Bone marrow (tissue), 2 donors: Measurements from ENCODE around the gene KCNMA1.

Source experiments
- DNase-seq, 2 donors: peaks; one replicate each; lab custom pipeline; 2025; lab: John Stamatoyannopoulos, UW

The KCNMA1 gene

GRCh38 chr10:77240706-77241349, 396.8 kb downstream of the KCNMA1 start:
- DNase-seq: no peak

GRCh38 chr10:77240041-77240652, 397.5 kb downstream of the KCNMA1 start:
- DNase-seq: no peak

GRCh38 chr10:77237120-77237519, 400.5 kb downstream of the KCNMA1 start:
- no peak for DNase-seq

GRCh38 chr10:77236700-77237099, 400.9 kb downstream of the KCNMA1 start:
- no peak for DNase-seq

GRCh38 chr10:77236029-77236428, 401.6 kb downstream of the KCNMA1 start:
- DNase-seq: no peak

- DNase-seq: no peak
These were observed 403.0 kb downstream of the KCNMA1 start for GRCh38 chr10:77234599-77234998.

- no peak for DNase-seq
These were observed 404.1 kb downstream of the KCNMA1 start for GRCh38 chr10:77233466-77233865.

- no peak for DNase-seq
These were observed 405.6 kb downstream of the KCNMA1 start for GRCh38 chr10:77231884-77232610.

- DNase-seq: no peak
These were observed 406.2 kb downstream of the KCNMA1 start for GRCh38 chr10:77231375-77231774.

- no peak for DNase-seq
These were observed 407.4 kb downstream of the KCNMA1 start for GRCh38 chr10:77230194-77230593.

- DNase-seq: no peak
These were observed 407.9 kb downstream of the KCNMA1 start for GRCh38 chr10:77229704-77230103.

GRCh38 chr10:77228559-77228958, 409.0 kb downstream of the KCNMA1 start:
- DNase-seq: no peak

- no peak for DNase-seq
These were observed 410.6 kb downstream of the KCNMA1 start for GRCh38 chr10:77226853-77227565.

- no peak for DNase-seq
These were observed 411.2 kb downstream of the KCNMA1 start for GRCh38 chr10:77226452-77226851.

GRCh38 chr10:77226020-77226419, 411.6 kb downstream of the KCNMA1 start:
- DNase-seq: no peak

GRCh38 chr10:77223526-77224460, 413.8 kb downstream of the KCNMA1 start:
- DNase-seq: no peak

- no peak for DNase-seq
These were observed 417.5 kb downstream of the KCNMA1 start for GRCh38 chr10:77220150-77220549.

GRCh38 chr10:77219046-77219445, 418.6 kb downstream of the KCNMA1 start:
- no peak for DNase-seq

GRCh38 chr10:77214799-77215198, 422.8 kb downstream of the KCNMA1 start:
- DNase-seq: no peak

- no peak for DNase-seq
These were observed 425.0 kb downstream of the KCNMA1 start for GRCh38 chr10:77212632-77213031.

GRCh38 chr10:77210645-77211044, 427.0 kb downstream of the KCNMA1 start:
- no peak for DNase-seq
